Activated B cell treated with CpG ODN at 0.5 μM for 24 hours (primary cell): ENCODE data around the gene MED27. TPM values are rescaled to one million over a fixed set of nuclear protein-coding genes. Genes with fewer than 3 reads are reported as not detected.
"Not testable (repeated sequence)": the region's sequence is repeated elsewhere in the genome, so short reads cannot be mapped to it uniquely, and the experiment has no call there.

Experiments
- ATAC-seq: fragments of 200-7000 bp; cut with Tn5 transposase; one replicate; pipeline ENCODE4 v1.10.0; 2021; ENCODE audit warnings: low read depth, mild to moderate bottlenecking, moderate library complexity
- CTCF ChIA-PET: fragments of 350-600 bp; sonication (Branson Sonifier 250); formaldehyde crosslinking; loops from one replicate; lab custom pipeline; 2021; ENCODE audit warnings: antibody characterized with exemption; lab: Charles Lee
- POLR2A ChIA-PET: fragments of 350-600 bp; sonication (Branson Sonifier 250); formaldehyde crosslinking; loops from one replicate; lab custom pipeline; 2021; ENCODE audit warnings: antibody characterized with exemption; lab: Charles Lee
- DNase-seq: peaks from one replicate; pipeline ENCODE4 v3.0.0; 2022
- H3K27ac Mint-ChIP-seq: one replicate; pipeline ENCODE4 v1.8.0; 2020; ENCODE audit warnings: mixed read lengths
- H3K27me3 Mint-ChIP-seq: one replicate; pipeline ENCODE4 v1.8.0; 2021; ENCODE audit warnings: mixed read lengths
- H3K36me3 Mint-ChIP-seq: one replicate; pipeline ENCODE4 v1.8.0; 2021; ENCODE audit warnings: low read depth, mixed read lengths
- H3K4me1 Mint-ChIP-seq: one replicate; pipeline ENCODE4 v1.8.0; 2021; ENCODE audit warnings: mixed read lengths
- H3K4me3 Mint-ChIP-seq: one replicate; pipeline ENCODE4 v1.8.0; 2020; ENCODE audit warnings: mild to moderate bottlenecking, mixed read lengths
- H3K9me3 Mint-ChIP-seq: one replicate; pipeline ENCODE4 v1.8.0; 2020; ENCODE audit warnings: mixed read lengths
- intact Hi-C: fragments of 100-400 bp; cut with micrococcal nuclease; formaldehyde crosslinking; loops from one replicate; pipeline ENCODE4 v1.15.1; 2024
- total RNA-seq: library from RNA; stranded (reverse); gene quantifications from 2 replicates; pipeline ENCODE4 v1.2.3, GENCODE V29; 2022
- TF ChIP-seq, protein P1 (sequence below): fragments of 200-600 bp; IDR thresholded peaks from one replicate; pipeline ENCODE4 v1.8.0; 2022; ENCODE audit warnings: antibody characterized with exemption, mild to moderate bottlenecking

MED27 gene
- total RNA-seq, 1 donor from 2014 or later = 24.5 TPM

GRCh38 chr9:132062806-132063205 is 16.9 kb downstream of the MED27 start:
- Mint-ChIP-seq H3K27me3 (no peaks in the 10 kb centered on the region), H3K4me1 (no peaks in the 10 kb centered on the region), H3K36me3 (peaks cover 44% of the 10 kb centered on the region), H3K4me3 (no peak overlapping the region), H3K27ac (no peak overlapping the region), H3K9me3 (peaks cover 10% of the 10 kb centered on the region)
- DNase-seq (no peak), ATAC-seq (no peak)
- TF ChIP-seq, protein P1, sequence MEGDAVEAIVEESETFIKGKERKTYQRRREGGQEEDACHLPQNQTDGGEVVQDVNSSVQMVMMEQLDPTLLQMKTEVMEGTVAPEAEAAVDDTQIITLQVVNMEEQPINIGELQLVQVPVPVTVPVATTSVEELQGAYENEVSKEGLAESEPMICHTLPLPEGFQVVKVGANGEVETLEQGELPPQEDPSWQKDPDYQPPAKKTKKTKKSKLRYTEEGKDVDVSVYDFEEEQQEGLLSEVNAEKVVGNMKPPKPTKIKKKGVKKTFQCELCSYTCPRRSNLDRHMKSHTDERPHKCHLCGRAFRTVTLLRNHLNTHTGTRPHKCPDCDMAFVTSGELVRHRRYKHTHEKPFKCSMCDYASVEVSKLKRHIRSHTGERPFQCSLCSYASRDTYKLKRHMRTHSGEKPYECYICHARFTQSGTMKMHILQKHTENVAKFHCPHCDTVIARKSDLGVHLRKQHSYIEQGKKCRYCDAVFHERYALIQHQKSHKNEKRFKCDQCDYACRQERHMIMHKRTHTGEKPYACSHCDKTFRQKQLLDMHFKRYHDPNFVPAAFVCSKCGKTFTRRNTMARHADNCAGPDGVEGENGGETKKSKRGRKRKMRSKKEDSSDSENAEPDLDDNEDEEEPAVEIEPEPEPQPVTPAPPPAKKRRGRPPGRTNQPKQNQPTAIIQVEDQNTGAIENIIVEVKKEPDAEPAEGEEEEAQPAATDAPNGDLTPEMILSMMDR = no peak
- intact Hi-C loops = no loop called here
- CTCF ChIA-PET = no interaction called here
- POLR2A ChIA-PET = no interaction called here

DNA sequence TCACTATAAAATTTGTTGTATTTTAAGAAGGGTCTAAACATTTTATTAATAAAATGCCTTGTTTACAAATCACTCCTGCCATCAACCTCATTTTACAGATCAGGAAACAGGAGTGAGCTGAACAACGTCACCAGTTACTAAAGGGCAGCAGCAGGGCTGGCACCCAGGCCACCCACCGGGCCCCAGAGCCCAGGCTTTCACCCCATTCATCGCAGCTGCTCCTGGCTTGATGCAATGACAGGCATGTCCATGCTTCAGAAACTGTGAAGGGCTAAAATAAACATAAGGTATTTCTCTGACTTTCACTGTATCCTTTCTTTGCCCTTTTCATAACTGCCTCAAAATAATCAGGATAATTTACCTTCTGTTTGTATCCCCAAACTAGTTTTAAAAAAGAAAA is 18.1 kb downstream of the MED27 start:
- Mint-ChIP-seq H3K27me3 (no peaks in the 10 kb centered on the region), H3K36me3 (peaks cover 43% of the 10 kb centered on the region), H3K4me1 (no peaks in the 10 kb centered on the region), H3K9me3 (peaks cover 10% of the 10 kb centered on the region), H3K4me3 (no peak overlapping the region), H3K27ac (no peak overlapping the region)
- TF ChIP-seq, protein P1 = no peak
- ChIA-PET CTCF (no interaction called here), POLR2A (no interaction called here)
- DNase-seq (no peak), ATAC-seq (no peak)
- intact Hi-C loops = no loop called here

DNA sequence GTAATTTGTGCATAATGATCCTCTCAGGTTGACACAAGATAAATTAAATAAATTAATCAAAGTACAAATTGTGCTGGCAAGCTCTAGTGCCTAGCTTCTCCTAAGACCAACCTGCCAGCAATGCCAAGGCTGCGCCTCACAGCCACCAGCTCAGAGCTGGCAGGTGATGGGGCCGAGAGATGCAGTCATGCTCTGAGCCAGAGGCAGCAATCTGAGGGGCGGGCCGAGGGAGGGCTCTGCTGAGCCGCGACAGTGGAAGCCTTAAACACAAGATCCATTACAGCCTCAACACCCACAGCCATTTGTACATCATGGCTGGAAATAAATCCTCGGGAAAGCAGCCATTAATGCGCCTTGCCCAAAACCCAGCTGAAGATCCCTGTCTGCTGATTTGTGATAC is 20.3 kb downstream of the MED27 start:
- Mint-ChIP-seq H3K27ac (no peak overlapping the region), H3K27me3 (no peaks in the 10 kb centered on the region), H3K4me3 (no peak overlapping the region), H3K36me3 (peaks cover 35% of the 10 kb centered on the region), H3K9me3 (peaks cover 10% of the 10 kb centered on the region), H3K4me1 (peaks cover 6% of the 10 kb centered on the region)
- POLR2A ChIA-PET = no interaction called here
- no peak for DNase-seq
- ATAC-seq = no peak
- CTCF ChIA-PET = interaction anchor here (0.8 kb wide), 1 partner anchor 110 kb away, joined by 3 read pairs; no protein-coding TSS in a partner anchor
- TF ChIP-seq, protein P1 = no peak
- intact Hi-C loops = no loop called here

- CTCF ChIA-PET, H3K27ac Mint-ChIP-seq: not testable (repeated sequence)
- H3K9me3 Mint-ChIP-seq = peaks cover 10% of the 10 kb centered on the region
Measured at GRCh38 chr9:132058226-132058625, 21.4 kb downstream of the MED27 start.

GRCh38 chr9:132056717-132057560 is 22.7 kb downstream of the MED27 start:
- ATAC-seq (no peak), DNase-seq (no peak)
- ChIA-PET CTCF (no interaction called here), POLR2A (no interaction called here)
- H3K27me3 Mint-ChIP-seq = no peaks in the 10 kb centered on the region
- H3K4me1 Mint-ChIP-seq = peaks cover 6% of the 10 kb centered on the region
- H3K36me3 Mint-ChIP-seq = peaks cover 35% of the 10 kb centered on the region
- TF ChIP-seq, protein P1 = no peak
- H3K27ac Mint-ChIP-seq = no peak overlapping the region
- intact Hi-C loops = no loop called here
- no peak overlapping the region for H3K4me3 Mint-ChIP-seq
- H3K9me3 Mint-ChIP-seq = peaks cover 10% of the 10 kb centered on the region

More at GRCh38 chr9:132058226-132058625, 21.4 kb downstream of the MED27 start:
- ATAC-seq, H3K4me3 Mint-ChIP-seq, DNase-seq, H3K27me3 Mint-ChIP-seq, POLR2A ChIA-PET, intact Hi-C loops, H3K4me1 Mint-ChIP-seq: not testable (repeated sequence)
- H3K36me3 Mint-ChIP-seq = peaks cover 35% of the 10 kb centered on the region
